ENCODE data around the gene HCN2. TPM values are rescaled to one million over a fixed set of nuclear protein-coding genes. Genes with fewer than 3 reads are reported as not detected.

Gene HCN2
- total RNA-seq, 1 donor from 2014 or later: 5.5 TPM

DNA sequence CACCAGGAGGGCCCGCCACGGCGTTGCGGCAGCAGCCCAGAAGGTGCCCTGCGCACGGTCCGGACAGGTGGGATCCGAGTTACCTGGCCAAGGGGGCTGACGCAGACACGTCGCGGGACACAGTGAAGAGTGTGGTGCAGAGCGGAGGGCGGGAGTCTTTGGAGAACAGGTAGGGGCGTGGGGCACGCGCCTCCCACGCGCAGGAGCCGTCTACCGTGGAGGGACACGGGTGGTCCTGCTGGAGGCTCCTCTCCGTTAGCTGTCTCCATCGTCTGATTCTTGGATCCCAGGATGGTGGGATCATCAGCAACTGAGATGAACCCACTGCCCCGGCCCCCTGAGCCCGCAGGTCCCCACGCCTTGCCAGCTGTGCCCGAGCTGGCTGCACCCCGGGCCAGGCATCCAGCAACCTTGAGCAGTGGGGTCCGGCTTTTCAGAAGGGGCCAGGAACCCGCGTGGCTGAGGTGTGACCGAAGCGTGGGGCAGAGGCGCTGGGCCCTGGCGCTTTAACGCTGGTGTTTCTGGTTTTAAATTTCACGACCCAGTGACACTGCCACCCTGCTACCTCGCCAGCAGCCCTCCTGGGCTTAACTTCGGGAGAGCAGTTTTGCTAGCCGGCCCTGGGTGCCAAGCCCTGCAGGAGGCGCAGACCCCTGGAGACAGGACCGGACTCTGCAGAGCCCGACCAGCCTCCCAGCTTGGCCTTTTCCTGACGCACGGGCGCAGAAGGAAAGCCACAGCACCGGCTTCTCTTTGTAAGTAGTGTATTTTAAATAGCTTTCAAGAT lies 57.3 kb downstream of the HCN2 start:
- H3K4me2 ChIP-seq (ENCODE audit: low read length): no peak overlapping the region
- Mint-ChIP-seq H3K4me1 (ENCODE audit: low read depth, unreplicated experiment) (no peaks in the 10 kb centered on the region), H3K4me3 (ENCODE audit: unreplicated experiment) (no peak overlapping the region), H3K27me3 (ENCODE audit: low read depth, unreplicated experiment) (no peaks in the 10 kb centered on the region), H3K36me3 (ENCODE audit: low read depth, unreplicated experiment) (peaks cover 2% of the 10 kb centered on the region), H3K27ac (ENCODE audit: unreplicated experiment) (no peak overlapping the region), H3K9me3 (ENCODE audit: unreplicated experiment) (no peaks in the 10 kb centered on the region)
- H3K36me3 ChIP-seq (ENCODE audit: insufficient read depth, low read length): no peaks in the 10 kb centered on the region
- TF ChIP-seq, protein P1, sequence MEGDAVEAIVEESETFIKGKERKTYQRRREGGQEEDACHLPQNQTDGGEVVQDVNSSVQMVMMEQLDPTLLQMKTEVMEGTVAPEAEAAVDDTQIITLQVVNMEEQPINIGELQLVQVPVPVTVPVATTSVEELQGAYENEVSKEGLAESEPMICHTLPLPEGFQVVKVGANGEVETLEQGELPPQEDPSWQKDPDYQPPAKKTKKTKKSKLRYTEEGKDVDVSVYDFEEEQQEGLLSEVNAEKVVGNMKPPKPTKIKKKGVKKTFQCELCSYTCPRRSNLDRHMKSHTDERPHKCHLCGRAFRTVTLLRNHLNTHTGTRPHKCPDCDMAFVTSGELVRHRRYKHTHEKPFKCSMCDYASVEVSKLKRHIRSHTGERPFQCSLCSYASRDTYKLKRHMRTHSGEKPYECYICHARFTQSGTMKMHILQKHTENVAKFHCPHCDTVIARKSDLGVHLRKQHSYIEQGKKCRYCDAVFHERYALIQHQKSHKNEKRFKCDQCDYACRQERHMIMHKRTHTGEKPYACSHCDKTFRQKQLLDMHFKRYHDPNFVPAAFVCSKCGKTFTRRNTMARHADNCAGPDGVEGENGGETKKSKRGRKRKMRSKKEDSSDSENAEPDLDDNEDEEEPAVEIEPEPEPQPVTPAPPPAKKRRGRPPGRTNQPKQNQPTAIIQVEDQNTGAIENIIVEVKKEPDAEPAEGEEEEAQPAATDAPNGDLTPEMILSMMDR (IDR thresholded peaks at IDR 0.05; ENCODE audit: insufficient read depth, low read depth, low read length): no peak
- TF ChIP-seq EZH2 (IDR thresholded peaks at IDR 0.05; ENCODE audit: insufficient read depth, low read length): no peak
- peaks cover 5% of the 10 kb centered on the region for H4K20me1 ChIP-seq (ENCODE audit: insufficient read depth, low read length)
- no peak overlapping the region for H2AFZ ChIP-seq (ENCODE audit: low read depth, low read length)
- no peaks in the 10 kb centered on the region for H3K27me3 ChIP-seq (ENCODE audit: insufficient read depth, low read length)
- H3K27ac ChIP-seq (ENCODE audit: low read depth, low read length): no peak overlapping the region
- DNase-seq (ENCODE audit: low read depth) (no peak), FAIRE-seq (no peak)
- no peak overlapping the region for H3K9ac ChIP-seq (ENCODE audit: low read length)
- no peak overlapping the region for H3K4me3 ChIP-seq (ENCODE audit: insufficient read depth, low read depth, low read length)
- no peaks in the 10 kb centered on the region for H3K4me1 ChIP-seq (ENCODE audit: insufficient read depth, low read length)
- peaks cover 9% of the 10 kb centered on the region for H3K79me2 ChIP-seq (ENCODE audit: insufficient read depth, low read length)
- H3K9me3 ChIP-seq (ENCODE audit: insufficient read depth, low read depth, low read length): no peaks in the 10 kb centered on the region

DNA sequence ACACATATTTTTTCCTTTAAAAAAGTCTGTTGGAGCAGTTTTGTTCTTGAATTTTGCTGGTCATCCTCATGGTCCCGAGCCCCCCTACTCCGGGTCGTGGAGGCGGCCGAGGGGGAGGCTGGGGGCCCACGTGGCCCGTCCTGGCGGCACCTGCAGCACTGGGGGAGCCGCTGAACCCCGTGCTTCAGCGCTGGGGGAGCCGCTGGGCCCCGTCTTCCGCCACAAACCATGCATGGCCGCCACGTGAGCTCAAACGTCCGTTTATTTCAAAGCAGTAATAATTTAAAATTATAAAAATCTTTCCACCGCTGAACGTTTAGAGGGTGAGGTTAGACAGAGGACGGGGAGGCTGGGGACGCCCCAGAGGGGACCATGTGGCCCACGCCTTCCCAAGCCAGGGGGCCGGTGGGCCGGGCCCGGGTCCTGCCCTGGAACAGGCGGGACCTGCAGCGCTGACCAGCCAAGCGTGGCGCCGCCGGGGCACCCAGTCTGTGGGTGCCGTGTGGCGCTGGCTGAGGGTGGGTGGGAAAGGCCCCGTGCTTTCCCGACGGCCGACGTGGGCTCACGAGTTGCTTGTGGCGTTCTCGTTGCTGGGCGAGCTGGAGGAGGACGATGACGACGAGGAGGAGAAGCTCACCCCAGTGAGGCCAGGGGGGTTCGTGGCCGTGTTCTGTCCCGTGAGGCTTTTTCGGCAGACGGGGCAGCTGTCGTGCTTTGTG lies 58.0 kb downstream of the HCN2 start:
- Mint-ChIP-seq H3K9me3 (ENCODE audit: unreplicated experiment) (no peaks in the 10 kb centered on the region), H3K27ac (ENCODE audit: unreplicated experiment) (no peak overlapping the region), H3K36me3 (ENCODE audit: low read depth, unreplicated experiment) (peaks cover 2% of the 10 kb centered on the region), H3K27me3 (ENCODE audit: low read depth, unreplicated experiment) (no peaks in the 10 kb centered on the region), H3K4me3 (ENCODE audit: unreplicated experiment) (no peak overlapping the region), H3K4me1 (ENCODE audit: low read depth, unreplicated experiment) (no peaks in the 10 kb centered on the region)
- H4K20me1 ChIP-seq (ENCODE audit: insufficient read depth, low read length): peaks cover 12% of the 10 kb centered on the region
- no peaks in the 10 kb centered on the region for H3K4me1 ChIP-seq (ENCODE audit: insufficient read depth, low read length)
- no peak for FAIRE-seq
- H3K4me2 ChIP-seq (ENCODE audit: low read length): no peak overlapping the region
- no peak overlapping the region for H2AFZ ChIP-seq (ENCODE audit: low read depth, low read length)
- no peak for TF ChIP-seq EZH2 (IDR thresholded peaks at IDR 0.05; ENCODE audit: insufficient read depth, low read length)
- TF ChIP-seq, protein P1 (IDR thresholded peaks at IDR 0.05; ENCODE audit: insufficient read depth, low read depth, low read length): no peak
- peaks cover 17% of the 10 kb centered on the region for H3K79me2 ChIP-seq (ENCODE audit: insufficient read depth, low read length)
- no peak overlapping the region for H3K27ac ChIP-seq (ENCODE audit: low read depth, low read length)
- no peaks in the 10 kb centered on the region for H3K9me3 ChIP-seq (ENCODE audit: insufficient read depth, low read depth, low read length)
- H3K27me3 ChIP-seq (ENCODE audit: insufficient read depth, low read length): no peaks in the 10 kb centered on the region
- H3K4me3 ChIP-seq (ENCODE audit: insufficient read depth, low read depth, low read length): no peak overlapping the region
- H3K9ac ChIP-seq (ENCODE audit: low read length): no peak overlapping the region
- no peak for DNase-seq (ENCODE audit: low read depth)
- no peaks in the 10 kb centered on the region for H3K36me3 ChIP-seq (ENCODE audit: insufficient read depth, low read length)
